Stomach (tissue), 4 donors: Measurements from ENCODE around the gene CARHSP1.

Experiments
- EP300 ChIP-seq: sonication (generic); formaldehyde crosslinking; IDR thresholded peaks from one replicate; pipeline ENCODE4 v1.6.1; 2017; ENCODE audit warnings: antibody characterized with exemption
- POLR2A ChIP-seq, 4 donors: fragments of 450-650 bp; IDR thresholded peaks; one replicate each; pipeline ENCODE4 v1.6.1; 2016; ENCODE audit warnings: antibody characterized with exemption in 4 of 4, control low read depth in 2 of 4, mild to moderate bottlenecking in 1 of 4, moderate library complexity in 1 of 4
- POLR2AphosphoS5 ChIP-seq, 3 donors: sonication (generic); formaldehyde crosslinking; IDR thresholded peaks; one replicate each; pipeline ENCODE4 v1.6.1; 2016; ENCODE audit warnings: antibody characterized with exemption in 3 of 3
- TF ChIP-seq, protein P1 (sequence below), 7 experiments: fragments of 450-650 bp in 4 of 7; fragments of 200-600 bp in 3 of 7; sonication (generic) in 3 of 7; IDR thresholded peaks; one replicate each; pipeline ENCODE4 v1.5.1; 2016 to 2019; ENCODE audit warnings: antibody characterized with exemption in 7 of 7, control low read depth in 2 of 7, mild to moderate bottlenecking in 1 of 7

DNA sequence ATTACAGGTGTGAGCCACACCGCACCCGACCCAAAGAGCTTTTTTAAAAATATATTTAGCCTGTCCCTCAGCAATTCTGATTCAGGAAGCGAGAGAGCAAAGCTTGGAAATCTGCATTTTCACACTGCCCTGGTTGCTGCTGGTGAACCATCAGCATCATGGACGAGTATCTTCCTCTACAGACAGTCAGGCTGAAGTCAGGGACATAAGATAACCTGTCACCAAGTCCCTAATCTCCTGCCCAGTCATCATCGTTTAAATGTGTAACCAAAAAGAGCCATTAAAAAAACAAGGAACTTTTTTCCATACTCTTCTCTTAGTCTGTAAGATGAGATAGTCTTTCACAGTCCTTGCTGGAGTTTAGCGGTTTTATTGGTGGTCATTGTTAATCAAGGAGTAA is 64.5 kb downstream of the CARHSP1 start:
- no peak for TF ChIP-seq POLR2A (IDR thresholded peaks at IDR 0.05)
- TF ChIP-seq, protein P1, sequence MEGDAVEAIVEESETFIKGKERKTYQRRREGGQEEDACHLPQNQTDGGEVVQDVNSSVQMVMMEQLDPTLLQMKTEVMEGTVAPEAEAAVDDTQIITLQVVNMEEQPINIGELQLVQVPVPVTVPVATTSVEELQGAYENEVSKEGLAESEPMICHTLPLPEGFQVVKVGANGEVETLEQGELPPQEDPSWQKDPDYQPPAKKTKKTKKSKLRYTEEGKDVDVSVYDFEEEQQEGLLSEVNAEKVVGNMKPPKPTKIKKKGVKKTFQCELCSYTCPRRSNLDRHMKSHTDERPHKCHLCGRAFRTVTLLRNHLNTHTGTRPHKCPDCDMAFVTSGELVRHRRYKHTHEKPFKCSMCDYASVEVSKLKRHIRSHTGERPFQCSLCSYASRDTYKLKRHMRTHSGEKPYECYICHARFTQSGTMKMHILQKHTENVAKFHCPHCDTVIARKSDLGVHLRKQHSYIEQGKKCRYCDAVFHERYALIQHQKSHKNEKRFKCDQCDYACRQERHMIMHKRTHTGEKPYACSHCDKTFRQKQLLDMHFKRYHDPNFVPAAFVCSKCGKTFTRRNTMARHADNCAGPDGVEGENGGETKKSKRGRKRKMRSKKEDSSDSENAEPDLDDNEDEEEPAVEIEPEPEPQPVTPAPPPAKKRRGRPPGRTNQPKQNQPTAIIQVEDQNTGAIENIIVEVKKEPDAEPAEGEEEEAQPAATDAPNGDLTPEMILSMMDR (IDR thresholded peaks at IDR 0.05): no peak
- no peak for TF ChIP-seq POLR2AphosphoS5 (IDR thresholded peaks at IDR 0.05)
- TF ChIP-seq EP300: no peak
